HUES6 (cell line): Measurements from ENCODE around the gene LYPD6.
"Not testable (repeated sequence)": the region's sequence is repeated elsewhere in the genome, so short reads cannot be mapped to it uniquely, and the experiment has no call there.

Experiments used
- H3K27ac ChIP-seq: 2 replicates; pipeline ENCODE4 v1.7.0; 2013; ENCODE audit warnings: low read depth, mild to moderate bottlenecking, low read length, inconsistent platforms
- H3K27me3 ChIP-seq: 2 replicates; pipeline ENCODE4 v1.6.1; 2013; ENCODE audit warnings: low read length; ENCODE audit not compliant: control insufficient read depth, insufficient read depth
- H3K36me3 ChIP-seq: 2 replicates; pipeline ENCODE4 v1.6.1; 2013; ENCODE audit warnings: low read length; ENCODE audit not compliant: control insufficient read depth, insufficient read depth
- H3K4me1 ChIP-seq: 2 replicates; pipeline ENCODE4 v1.6.1; 2013; ENCODE audit warnings: low read length; ENCODE audit not compliant: control insufficient read depth, insufficient read depth
- H3K4me3 ChIP-seq: 2 replicates; pipeline ENCODE4 v1.5.1; 2013; ENCODE audit warnings: low read depth, low read length
- H3K9ac ChIP-seq: one replicate; pipeline ENCODE4 v1.6.1; 2013; ENCODE audit warnings: mild to moderate bottlenecking, low read length
- H3K9me3 ChIP-seq: 2 replicates; pipeline ENCODE4 v1.6.1; 2013; ENCODE audit warnings: low read depth, low read length; ENCODE audit not compliant: control insufficient read depth, insufficient read depth

The LYPD6 gene

DNA sequence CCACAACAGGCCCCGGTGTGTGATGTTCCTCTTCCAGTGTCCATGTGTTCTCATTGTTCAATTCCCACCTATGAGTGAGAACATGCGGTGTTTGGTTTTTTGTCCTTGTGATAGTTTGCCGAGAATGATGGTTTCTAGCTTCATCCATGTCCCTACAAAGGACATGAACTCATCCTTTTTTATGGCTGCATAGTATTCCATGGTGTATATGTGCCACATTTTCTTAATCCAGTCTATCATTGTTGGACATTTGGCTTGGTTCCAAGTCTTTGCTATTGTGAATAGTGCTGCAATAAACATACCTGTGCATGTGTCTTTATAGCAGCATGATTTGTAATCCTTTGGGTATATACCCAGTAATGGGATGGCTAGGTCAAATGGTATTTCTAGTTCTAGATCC is 11.8 kb upstream of the LYPD6 start:
- H3K27me3 ChIP-seq, H3K36me3 ChIP-seq, H3K9ac ChIP-seq, H3K9me3 ChIP-seq, H3K4me3 ChIP-seq, H3K27ac ChIP-seq: not testable (repeated sequence)
- H3K4me1 ChIP-seq = peaks cover 20% of the 10 kb centered on the region

DNA sequence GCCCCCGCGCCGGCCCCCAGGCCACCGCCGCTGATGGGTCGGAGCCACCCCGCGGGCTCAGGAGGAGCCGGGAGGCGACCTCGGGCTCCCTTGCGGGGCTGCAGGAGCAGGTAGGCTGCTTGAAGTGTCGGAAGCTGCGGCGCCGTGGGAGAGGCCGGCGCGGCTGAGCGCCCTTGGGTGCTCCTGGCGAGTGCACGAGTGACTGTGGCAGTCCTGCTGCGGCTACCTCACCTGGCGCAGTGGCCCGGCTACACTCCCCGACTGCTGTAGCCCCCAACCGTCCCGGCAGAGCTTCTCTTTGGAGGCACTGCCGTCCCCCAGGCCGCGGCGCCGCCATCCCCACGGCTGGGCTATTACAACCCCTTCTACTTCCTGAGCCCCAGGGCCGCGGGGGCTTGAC is 10.0 kb upstream of the LYPD6 start:
- Histone ChIP-seq H3K9ac (no peak overlapping the region), H3K36me3 (no peaks in the 10 kb centered on the region), H3K4me3 (no peak overlapping the region), H3K27me3 (no peaks in the 10 kb centered on the region), H3K27ac (no peak overlapping the region), H3K4me1 (peaks cover 2% of the 10 kb centered on the region; the same call in 1 of the 2 replicates), H3K9me3 (no peaks in the 10 kb centered on the region)

GRCh38 chr2:149329068-149329467 is 1.3 kb upstream of the LYPD6 start:
- Histone ChIP-seq H3K9me3 (no peaks in the 10 kb centered on the region), H3K4me1 (peaks cover 6% of the 10 kb centered on the region), H3K36me3 (no peaks in the 10 kb centered on the region), H3K9ac (no peak overlapping the region), H3K4me3 (peak overlapping the region; percentile 95), H3K27ac (no peak overlapping the region), H3K27me3 (peaks cover 15% of the 10 kb centered on the region)

DNA sequence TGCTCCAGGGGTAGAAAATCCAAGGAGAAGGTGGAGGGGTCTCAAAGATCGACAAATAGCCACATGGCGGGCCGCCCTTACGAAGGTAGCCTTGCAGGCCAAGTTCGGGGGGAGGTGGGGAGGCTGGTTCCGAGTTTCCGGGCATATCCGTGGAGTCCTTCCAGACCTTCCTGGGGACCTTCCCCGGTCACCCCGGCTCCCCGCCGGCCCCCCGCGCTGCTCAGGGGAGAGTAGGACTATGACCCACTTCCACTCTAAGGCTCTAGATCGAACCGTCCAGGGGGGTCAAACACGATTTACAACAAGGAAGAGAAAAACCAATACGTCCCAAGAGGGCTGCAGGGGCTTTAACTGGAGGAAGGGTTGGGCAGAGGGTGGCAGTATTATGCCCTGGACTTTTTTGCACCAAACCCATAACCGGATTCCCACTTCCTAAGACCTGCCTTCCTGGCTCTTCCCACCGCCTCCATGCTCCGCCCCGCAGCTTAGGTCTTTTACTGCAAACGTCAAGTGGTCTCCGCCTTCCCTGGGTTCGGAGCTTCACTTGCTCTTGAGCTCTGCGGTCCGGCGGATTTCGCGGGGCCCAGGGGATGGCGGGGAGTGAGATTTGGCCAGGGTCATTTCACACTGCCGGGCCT is 779 bp upstream of the LYPD6 start:
- H3K27me3 ChIP-seq = peaks cover 15% of the 10 kb centered on the region
- H3K36me3 ChIP-seq = no peaks in the 10 kb centered on the region
- H3K9ac ChIP-seq = peak overlapping the region; percentile 80
- no peaks in the 10 kb centered on the region for H3K9me3 ChIP-seq
- peak overlapping the region; percentile 95 for H3K4me3 ChIP-seq
- peaks cover 6% of the 10 kb centered on the region for H3K4me1 ChIP-seq
- H3K27ac ChIP-seq = peak overlapping the region; percentile 44; the same call in 1 of the 2 replicates

DNA sequence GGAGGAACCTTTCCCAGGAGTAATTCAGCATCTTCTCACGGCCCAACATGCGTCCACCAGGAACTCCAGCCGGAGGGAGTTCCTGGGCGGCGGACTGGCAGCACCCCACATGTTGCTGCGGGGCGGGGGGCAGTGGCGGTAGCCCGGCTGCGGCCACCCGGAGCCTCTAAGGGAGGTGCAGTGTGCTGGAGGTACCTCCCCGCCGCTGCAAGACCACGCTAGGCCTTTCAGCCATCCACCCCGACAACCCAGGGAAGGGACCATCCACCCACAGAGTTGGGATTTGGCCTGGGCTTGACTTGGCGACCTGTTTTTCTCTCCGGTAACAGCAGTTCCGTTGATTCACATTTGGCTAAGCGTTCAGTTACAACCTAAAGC is 625 bp downstream of the LYPD6 start:
- peak overlapping the region; percentile 95 for H3K4me3 ChIP-seq
- H3K9ac ChIP-seq = peak overlapping the region; percentile 81
- peak overlapping the region; percentile 63; the same call in 1 of the 2 replicates for H3K27ac ChIP-seq
- H3K4me1 ChIP-seq = peaks cover 6% of the 10 kb centered on the region
- peaks cover 15% of the 10 kb centered on the region for H3K27me3 ChIP-seq
- no peaks in the 10 kb centered on the region for H3K36me3 ChIP-seq
- no peaks in the 10 kb centered on the region for H3K9me3 ChIP-seq

GRCh38 chr2:149332364-149332763 is 2.0 kb downstream of the LYPD6 start:
- no peak overlapping the region; the same call in 1 of the 2 replicates for H3K4me3 ChIP-seq
- H3K9me3 ChIP-seq = no peaks in the 10 kb centered on the region
- no peak overlapping the region for H3K27ac ChIP-seq

DNA sequence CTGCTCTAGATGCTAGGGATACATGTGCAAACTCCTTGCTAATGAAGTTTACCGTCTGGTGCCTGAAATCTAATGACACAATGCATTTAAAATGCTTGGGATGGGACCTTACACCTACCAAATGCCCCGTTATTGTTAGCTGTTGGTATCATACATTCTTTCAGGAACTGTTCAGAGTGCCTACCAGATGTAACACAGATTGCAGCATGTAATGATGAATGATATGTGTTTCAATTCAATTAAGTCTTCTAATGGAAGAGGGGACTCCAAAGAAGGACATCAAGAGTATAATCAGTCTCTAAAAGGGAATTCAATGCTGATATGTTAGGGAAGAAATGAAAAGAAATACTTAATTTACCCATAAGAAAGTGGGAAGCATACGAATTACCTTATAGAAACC is 3.2 kb downstream of the LYPD6 start:
- Histone ChIP-seq H3K9me3 (no peaks in the 10 kb centered on the region), H3K36me3 (no peaks in the 10 kb centered on the region), H3K9ac (no peak overlapping the region), H3K27ac (no peak overlapping the region), H3K4me3 (no peak overlapping the region), H3K4me1 (peaks cover 6% of the 10 kb centered on the region), H3K27me3 (peaks cover 15% of the 10 kb centered on the region)

More at GRCh38 chr2:149332364-149332763, 2.0 kb downstream of the LYPD6 start:
- Histone ChIP-seq H3K36me3 (no peaks in the 10 kb centered on the region), H3K27me3 (peaks cover 15% of the 10 kb centered on the region), H3K9ac (no peak overlapping the region), H3K4me1 (peaks cover 6% of the 10 kb centered on the region)

DNA sequence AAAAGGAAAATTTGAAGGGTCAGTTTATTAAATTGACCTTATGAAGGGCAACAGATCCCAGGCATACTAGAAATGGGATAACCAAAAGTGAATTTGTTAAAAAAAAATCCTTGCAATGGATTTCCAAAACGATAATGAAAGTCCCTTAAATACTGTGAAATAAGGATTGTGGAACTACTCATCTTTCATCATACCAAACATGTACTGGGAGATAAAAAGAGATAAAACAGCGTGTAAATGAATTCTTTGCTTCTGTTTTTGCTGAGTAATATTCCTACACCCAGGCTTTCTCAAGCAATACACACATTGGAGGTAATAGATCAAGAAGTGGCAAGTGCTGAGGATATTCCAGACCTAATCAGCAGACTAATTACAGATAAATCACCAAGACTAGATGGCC is 3.8 kb downstream of the LYPD6 start:
- no peak overlapping the region for H3K4me3 ChIP-seq
- H3K36me3 ChIP-seq = no peaks in the 10 kb centered on the region
- H3K27me3 ChIP-seq = peaks cover 12% of the 10 kb centered on the region
- H3K4me1 ChIP-seq = peaks cover 5% of the 10 kb centered on the region
- H3K27ac ChIP-seq = no peak overlapping the region
- no peaks in the 10 kb centered on the region for H3K9me3 ChIP-seq
- H3K9ac ChIP-seq = no peak overlapping the region

- no peak overlapping the region for H3K9ac ChIP-seq
- no peak overlapping the region for H3K4me3 ChIP-seq
- H3K9me3 ChIP-seq = no peaks in the 10 kb centered on the region
- H3K4me1 ChIP-seq = no peaks in the 10 kb centered on the region
- no peaks in the 10 kb centered on the region for H3K27me3 ChIP-seq
- H3K27ac ChIP-seq = no peak overlapping the region
- no peaks in the 10 kb centered on the region for H3K36me3 ChIP-seq
These were observed 8.9 kb downstream of the LYPD6 start for GRCh38 chr2:149339324-149339723.

GRCh38 chr2:149342509-149342908 is 12.1 kb downstream of the LYPD6 start:
- H3K9ac ChIP-seq = no peak overlapping the region
- H3K36me3 ChIP-seq = no peaks in the 10 kb centered on the region
- H3K4me3 ChIP-seq = no peak overlapping the region
- H3K4me1 ChIP-seq = no peaks in the 10 kb centered on the region
- H3K27ac ChIP-seq = no peak overlapping the region
- H3K27me3 ChIP-seq = no peaks in the 10 kb centered on the region
- H3K9me3 ChIP-seq = no peaks in the 10 kb centered on the region

DNA sequence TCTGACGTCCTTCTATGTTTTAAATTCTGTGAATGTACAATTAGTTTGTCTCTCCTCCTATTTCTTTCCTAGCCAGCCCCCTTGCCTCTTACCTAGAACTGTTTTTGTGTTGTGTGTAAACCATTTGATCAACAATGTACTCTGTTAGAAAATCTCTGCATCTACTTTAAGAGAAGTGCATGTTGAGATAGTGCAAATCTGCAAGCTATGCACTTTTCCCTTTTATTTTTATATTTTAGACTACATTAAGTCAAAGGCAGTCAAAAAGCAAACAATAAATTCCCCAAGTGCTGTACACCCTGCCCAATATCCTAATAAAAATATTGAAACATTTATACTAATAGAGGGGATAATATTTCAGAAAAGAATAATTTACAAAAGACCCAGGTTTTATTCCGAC is 13.7 kb downstream of the LYPD6 start:
- no peaks in the 10 kb centered on the region for H3K9me3 ChIP-seq
- H3K27ac ChIP-seq = no peak overlapping the region

More for the DNA sequence above, 13.7 kb downstream of the LYPD6 start:
- Histone ChIP-seq H3K27me3 (no peaks in the 10 kb centered on the region), H3K4me1 (no peaks in the 10 kb centered on the region), H3K36me3 (no peaks in the 10 kb centered on the region), H3K4me3 (no peak overlapping the region), H3K9ac (no peak overlapping the region)
